ENCODE data around the gene LDB2.

GRCh38 chr4:16671741-16672140, 226.7 kb downstream of the LDB2 start:
- TF ChIP-seq YY1 (IDR thresholded peaks at IDR 0.05; ENCODE audit: insufficient read depth, insufficient read length) (no peak), SUZ12 (IDR thresholded peaks at IDR 0.05; ENCODE audit: extremely low read depth, insufficient read depth, insufficient read length) (no peak), ZNF274 (IDR thresholded peaks at IDR 0.05; ENCODE audit: low read depth, low read length) (no peak)

Data from NT2/D1 (cell line).